RPMI7951 (cell line): ENCODE results near the gene TIGD1. TPM values are rescaled to one million over a fixed set of nuclear protein-coding genes. Genes with fewer than 3 reads are reported as not detected.
"Not testable (repeated sequence)": the region's sequence is repeated elsewhere in the genome, so short reads cannot be mapped to it uniquely, and the experiment has no call there.

Experiments used
- DNase-seq: peaks from one replicate; pipeline ENCODE4 v3.0.0-alpha.2; 2012; ENCODE audit warnings: low read depth
- total RNA-seq: library from RNA; depleted of rRNA; stranded (reverse); fragments of >200 nt; shearing (Covaris generic); gene quantifications from 2 replicates; pipeline ENCODE4 v1.2.3, GENCODE V29; 2014

TIGD1 gene
- total RNA-seq, 1 experiment from 2014 or later: 7.1 TPM

GRCh38 chr2:232539298-232540231, 10.8 kb downstream of the TIGD1 start, which contains the start of gene CHRNG:
TSS of gene CHRNG (plus strand) at chr2:232539692. CDS start at chr2:232539748, 56 bp downstream.
- DNase-seq: no peak

DNA sequence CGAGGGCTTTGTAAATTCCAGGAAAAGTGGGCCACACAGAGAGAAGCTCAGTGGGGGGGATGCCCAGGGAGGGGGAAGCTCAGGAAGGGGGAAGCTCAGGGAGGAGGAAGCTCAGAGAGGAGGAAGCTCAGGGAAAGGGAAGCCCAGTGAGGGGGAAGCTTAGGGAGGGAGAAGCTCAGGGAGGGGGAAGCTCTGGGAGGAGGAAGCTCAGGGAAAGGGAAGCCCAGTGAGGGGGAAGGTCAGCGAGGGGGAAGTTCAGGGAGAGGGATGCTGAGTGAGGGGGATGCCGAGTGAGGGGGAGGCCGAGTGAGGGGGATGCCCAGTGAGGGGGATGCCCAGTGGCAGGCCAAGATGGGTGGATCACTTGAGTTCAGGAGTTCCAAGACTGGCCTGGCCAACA, 11.7 kb downstream of the TIGD1 start:
- no peak for DNase-seq

DNA sequence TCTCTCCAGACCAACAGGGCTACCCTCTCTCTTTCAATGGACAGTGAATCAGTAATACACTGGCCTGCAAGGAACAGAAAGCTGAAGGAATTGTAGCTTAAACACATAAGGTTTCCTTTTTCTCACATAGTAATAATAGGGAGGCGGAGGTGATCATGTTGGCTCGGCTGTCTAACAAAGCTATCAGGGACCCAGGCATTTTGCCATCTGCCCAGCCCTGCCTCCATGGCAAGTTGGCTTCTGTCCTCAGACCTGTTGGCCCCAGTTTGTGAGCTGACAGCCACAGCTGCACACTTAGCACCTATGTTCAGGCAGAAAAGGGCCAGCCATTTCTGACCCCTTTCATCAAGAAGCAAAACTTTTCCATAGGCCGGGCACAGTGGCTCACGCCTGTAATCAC, 12.9 kb downstream of the TIGD1 start:
- DNase-seq: no peak

GRCh38 chr2:232537079-232537478, 13.3 kb downstream of the TIGD1 start:
- no peak for DNase-seq

DNA sequence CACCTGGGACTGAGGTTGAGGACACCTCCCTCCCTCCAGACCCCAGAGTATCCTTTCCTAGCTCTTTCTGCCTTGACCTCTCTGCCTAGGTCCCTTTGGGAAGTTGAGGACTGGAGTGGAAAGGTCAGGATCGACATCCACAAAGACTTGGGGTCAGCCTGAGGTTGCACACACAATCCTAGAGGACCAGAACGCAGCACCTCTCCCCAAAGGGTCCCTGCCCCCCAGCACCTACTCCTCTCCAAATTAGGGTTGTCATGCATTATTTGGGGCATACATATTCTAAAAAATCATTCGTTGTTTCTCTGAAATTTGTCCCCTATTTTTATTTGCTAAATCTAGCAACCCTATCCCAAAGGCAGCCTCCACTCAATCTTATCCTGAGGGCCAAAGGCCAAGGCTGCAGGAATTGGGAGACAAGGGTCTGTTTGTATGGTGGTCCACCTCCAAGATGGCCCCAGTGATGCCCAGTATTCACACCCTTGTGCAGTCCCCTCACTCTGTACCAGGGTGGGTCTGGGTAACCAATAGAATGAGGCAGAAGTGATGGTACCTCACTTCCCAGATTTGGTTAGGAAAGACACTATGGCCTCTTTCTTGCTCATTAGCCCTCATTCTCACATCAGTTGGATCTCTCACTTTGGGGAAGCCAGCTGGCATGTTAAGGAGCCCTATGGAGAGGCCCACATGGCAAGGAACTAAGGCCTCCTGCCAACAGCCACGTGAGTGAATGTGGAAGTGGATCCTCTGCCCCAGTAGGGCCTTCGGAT, 14.4 kb downstream of the TIGD1 start:
- no peak for DNase-seq

DNA sequence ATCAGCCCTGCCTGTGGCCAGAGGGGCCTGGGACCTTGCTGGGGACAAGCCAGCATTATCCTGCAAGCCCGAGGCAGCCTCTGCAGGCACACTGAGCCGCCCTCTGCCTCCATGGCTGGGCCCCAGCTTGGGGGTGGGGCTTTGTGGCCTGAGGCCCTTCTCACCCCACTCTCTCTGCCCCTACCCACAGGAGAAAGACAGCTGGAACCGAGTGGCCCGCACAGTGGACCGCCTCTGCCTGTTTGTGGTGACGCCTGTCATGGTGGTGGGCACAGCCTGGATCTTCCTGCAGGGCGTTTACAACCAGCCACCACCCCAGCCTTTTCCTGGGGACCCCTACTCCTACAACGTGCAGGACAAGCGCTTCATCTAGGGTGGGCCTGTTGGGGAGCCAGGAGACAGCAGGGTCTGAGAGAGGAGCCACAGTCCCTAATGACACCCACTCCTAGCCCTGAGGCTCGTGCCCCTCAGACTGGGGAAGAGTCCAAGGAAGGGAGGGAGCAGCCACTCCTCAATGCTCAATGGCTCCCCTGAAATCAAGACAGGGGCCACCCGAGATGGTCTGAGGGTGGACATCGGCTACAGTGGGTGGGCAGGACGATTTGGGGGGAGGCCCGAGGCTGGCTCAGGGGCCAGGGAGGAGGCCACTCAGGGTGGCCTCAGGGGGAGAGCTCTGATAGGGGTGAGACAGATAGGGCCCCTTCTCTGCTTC, 15.3 kb downstream of the TIGD1 start:
- DNase-seq: no peak

DNA sequence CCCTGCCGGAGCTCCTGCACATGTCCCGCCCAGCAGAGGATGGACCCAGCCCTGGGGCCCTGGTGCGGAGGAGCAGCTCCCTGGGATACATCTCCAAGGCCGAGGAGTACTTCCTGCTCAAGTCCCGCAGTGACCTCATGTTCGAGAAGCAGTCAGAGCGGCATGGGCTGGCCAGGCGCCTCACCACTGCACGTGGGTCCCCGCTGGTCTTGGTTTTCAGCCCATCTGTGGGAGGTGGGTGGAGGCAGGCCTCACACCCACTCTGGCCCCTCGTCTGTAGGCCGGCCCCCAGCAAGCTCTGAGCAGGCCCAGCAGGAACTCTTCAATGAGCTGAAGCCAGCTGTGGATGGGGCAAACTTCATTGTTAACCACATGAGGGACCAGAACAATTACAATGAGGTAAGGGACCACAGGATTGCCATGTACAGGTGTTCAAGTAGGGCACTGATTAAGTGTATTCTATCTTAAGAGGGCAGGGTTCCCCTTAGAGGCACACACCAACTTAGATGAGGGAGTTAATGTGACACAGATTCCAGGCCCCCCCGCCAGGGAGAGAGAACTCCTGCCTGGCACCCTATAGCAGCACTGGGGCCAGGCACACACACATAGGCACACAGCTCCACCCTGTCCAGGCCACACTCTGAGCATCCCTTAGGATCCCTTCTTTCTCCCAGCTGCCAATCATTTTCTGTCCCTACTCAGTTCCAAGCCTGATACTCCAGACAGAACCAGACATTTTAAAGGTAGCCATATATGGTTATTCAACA, 16.2 kb downstream of the TIGD1 start:
- no peak for DNase-seq

GRCh38 chr2:232532821-232533220, 17.5 kb downstream of the TIGD1 start:
- not testable (repeated sequence) for DNase-seq

- no peak for DNase-seq
Measured at GRCh38 chr2:232532419-232532818, 17.9 kb downstream of the TIGD1 start.

DNA sequence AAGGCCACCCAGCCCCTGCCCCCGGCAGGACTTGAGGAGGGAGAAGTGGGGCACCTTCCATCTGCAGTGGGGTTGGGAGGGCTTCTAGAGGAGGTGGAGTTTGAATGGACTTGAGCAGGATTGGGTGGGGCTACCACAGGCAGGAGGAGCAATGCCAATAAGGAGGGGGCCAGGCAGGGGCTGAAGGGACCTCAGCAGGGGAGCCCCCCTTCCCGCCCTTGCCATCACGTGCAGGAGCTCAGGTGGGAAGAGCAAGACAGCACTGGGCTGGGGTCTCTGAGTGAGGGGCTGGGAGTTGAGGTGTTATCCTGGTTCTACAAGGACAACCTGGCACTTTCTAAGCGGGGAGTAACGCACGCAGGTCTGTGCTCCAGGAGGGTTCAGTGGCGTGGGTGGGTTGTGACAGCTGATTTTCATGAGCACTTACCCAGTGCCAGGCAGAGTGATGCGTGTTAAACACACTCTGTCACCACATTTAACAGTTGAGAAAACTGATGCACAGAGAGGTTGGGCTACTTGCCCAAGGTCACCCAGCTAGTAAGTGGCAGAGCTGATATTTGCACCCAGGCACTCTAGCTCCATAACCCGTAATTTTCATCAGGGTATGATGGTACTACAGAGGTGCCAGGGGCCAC, 19.6 kb downstream of the TIGD1 start:
- no peak for DNase-seq

DNA sequence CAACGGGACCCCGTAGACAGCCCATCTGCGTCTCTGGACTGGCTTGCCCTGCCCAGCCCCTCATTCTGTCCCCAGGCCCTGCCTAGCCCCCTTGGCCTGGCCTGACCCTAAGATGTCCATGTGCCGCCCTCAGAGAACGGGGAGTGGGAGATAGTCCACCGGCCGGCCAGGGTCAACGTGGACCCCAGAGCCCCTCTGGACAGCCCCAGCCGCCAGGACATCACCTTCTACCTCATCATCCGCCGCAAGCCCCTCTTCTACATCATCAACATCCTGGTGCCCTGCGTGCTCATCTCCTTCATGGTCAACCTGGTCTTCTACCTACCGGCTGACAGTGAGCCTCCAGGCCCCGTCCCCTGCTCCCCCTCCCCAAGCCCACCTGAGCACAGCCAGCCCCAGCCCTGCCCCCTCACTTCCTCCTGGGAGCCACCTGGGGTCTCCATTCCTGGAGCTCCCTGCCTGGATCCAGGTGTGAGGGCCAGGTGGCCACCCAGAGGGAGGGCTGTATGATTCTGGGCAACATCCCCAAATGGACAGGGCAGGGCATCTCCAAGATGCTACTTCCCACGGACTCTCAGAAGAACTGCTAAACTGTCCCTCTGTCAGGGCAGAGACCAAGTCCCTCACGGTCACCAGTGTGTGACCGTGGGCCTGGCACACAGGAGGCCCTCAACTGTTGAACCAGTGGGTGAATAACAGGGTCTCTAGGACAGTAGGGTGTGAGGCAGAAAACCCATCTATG, 20.4 kb downstream of the TIGD1 start:
- DNase-seq: no peak

DNA sequence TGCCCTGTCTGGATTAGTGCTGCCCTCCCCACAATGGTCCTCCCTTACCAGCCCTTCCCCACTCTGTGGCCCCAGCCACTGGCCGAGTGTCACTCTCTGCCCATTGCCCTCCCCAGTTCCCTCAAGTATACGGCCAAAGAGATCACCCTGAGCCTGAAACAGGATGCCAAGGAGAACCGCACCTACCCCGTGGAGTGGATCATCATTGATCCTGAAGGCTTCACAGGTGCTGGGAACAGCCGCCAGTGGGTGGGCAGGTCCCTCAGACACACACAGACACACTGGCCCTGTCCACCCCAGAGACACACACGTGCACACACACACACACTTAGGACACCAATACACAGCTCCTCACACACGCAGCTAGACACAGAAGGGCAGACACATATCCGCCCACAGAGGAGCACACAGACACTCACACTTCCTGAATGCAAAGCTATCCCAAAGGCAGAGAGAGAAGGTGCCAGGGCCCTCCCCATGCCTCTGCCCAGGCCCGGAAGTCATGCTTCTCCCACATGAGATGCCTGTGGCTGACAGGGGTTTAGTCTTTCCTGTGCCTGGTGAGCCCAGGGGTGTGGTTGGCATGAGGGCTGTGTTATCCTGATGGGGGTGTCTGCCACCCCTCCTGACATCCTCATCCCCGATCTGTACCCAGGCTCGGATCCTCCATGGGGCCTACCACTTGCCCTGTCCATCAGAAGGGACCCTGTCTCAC, 21.5 kb downstream of the TIGD1 start:
- no peak for DNase-seq

GRCh38 chr2:232527905-232528470, 22.4 kb downstream of the TIGD1 start:
- no peak for DNase-seq

DNA sequence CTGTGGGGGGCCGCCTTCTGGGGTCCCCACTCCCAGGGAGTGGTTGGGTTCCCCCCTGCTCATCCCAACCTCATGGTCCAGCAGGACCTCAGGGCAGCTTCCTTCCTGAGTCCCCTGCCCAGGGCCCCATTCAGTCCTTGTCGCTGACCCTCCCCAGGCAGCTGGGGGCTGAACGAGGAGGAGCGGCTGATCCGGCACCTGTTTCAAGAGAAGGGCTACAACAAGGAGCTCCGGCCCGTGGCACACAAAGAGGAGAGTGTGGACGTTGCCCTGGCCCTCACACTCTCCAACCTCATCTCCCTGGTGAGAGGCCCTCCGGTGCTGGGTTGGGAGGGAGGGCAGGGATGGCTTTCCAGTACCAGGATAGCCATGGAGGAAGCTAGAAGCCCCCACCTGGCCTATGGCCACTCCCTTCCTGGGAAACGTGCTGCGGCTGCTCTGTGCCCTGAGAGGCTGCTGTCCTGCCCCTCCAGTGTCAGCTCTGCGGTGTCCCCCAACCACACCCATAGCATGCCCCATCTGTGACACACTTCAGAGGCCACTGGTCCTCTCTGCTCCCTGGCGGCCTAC, 23.9 kb downstream of the TIGD1 start:
- DNase-seq: no peak

GRCh38 chr2:232525791-232526371, 24.5 kb downstream of the TIGD1 start, which contains the start of gene CHRND:
TSS of gene CHRND (plus strand) at chr2:232526160. CDS start at chr2:232526216, 56 bp downstream.
- DNase-seq: no peak

- no peak for DNase-seq
Measured at GRCh38 chr2:232525199-232525598, 25.2 kb downstream of the TIGD1 start.

- DNase-seq: no peak
Measured at GRCh38 chr2:232524771-232525170, 25.6 kb downstream of the TIGD1 start.
